Medulla oblongata (tissue), 1 donor: ENCODE results near the gene C8G.

Experiments used
- DNase-seq: peaks from one replicate; pipeline ENCODE4 v3.0.0-alpha.2; 2015; ENCODE audit errors: extremely low spot score

C8G gene

DNA sequence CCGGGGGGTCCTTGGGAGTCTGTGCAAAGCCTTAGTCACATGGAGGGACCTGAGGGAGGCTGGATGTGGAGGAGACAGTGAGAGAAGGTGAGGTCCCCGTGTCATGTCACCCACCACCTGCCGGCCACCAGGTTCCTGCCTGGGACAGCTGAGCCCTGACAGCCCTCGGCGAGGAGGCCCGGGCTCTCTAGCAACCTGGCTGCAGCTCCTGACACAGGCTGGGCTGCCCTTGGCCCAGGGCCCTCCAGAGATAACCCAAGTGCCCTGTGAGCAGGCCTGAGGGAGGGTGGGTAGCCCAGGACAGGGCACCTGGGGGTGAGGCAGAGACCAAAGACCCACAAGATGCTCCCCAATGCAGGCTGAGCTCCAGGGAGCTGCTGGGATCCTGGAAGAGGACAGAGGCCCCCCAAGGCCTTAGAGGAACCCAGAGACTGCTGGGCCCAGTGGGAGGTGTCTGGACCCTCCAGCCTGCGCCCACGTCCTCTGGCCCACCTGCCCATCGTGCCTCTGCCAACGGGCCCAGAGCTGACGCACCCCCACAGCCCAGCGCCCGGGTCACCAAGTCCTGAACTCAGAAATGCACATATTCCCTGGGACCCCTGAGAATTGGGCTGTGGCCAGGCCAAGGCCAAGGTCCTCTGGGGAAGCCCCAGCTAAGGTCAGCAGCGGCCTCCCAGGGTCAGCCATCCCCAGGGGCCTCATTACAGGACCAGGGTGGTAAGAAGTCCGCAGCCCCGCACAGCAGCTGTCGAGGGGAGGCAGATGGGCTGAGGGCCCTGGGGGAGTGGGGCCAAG, 23.5 kb downstream of the C8G start:
- DNase-seq = no peak

DNA sequence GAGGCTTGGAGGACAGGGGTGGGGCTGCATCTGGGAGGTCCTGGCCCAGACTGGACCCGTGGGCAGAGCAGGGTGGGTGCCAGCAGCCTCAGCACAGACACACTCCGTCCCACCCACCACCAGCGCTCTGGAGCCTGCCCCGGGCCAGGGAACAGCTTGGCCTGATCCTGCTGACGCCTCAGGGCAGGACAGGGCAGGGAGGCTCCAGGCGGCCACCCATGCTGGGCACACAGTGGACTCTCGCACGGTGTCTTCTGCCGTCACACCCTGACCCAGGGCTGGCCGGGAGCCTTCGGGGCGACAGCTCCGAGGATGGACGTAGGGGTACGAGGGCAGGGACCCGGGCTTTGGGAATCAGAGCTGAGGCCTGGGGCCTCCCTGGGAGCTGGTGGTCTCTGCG, 24.1 kb downstream of the C8G start:
- no peak for DNase-seq

DNA sequence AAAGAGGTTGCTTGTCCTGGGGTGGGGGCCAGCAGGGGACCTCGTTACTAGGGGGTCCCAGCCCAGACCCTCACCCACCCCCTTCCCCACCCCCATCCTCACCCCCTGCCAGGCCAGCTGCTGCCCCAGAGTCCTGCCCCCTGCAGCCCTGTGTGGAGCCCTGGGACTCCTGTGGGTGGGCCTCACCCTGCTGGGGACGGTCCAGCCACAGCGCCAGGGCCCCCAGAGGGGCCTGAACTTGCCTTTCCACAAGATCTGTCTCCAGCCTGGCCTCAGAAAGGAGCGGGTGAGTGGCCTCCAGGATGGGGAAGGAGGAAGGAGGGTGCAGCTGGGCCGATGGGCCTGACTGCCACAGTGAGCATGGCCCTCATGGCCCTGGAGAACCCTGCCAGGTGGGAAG, 24.7 kb downstream of the C8G start:
- no peak for DNase-seq

DNA sequence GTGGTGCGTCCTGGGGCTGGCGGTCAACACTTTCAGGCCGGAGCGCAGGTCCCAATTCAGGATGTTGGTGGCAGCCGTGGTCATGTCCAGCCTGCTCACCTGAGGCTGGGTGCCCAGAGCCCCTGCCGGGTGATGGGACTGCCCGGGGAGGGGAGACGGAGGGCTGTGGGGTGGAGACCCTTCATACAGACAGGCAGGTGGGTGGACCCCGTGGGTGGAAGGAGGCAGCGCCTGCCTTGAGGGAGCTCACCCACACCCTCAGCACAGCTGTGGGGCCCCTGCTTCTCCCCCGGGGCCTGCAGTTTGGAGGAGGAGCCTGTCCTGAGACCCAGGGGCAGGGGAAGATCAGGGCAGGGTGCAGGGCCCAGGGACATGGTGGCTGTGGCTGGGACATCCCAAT, 25.3 kb downstream of the C8G start:
- no peak for DNase-seq

DNA sequence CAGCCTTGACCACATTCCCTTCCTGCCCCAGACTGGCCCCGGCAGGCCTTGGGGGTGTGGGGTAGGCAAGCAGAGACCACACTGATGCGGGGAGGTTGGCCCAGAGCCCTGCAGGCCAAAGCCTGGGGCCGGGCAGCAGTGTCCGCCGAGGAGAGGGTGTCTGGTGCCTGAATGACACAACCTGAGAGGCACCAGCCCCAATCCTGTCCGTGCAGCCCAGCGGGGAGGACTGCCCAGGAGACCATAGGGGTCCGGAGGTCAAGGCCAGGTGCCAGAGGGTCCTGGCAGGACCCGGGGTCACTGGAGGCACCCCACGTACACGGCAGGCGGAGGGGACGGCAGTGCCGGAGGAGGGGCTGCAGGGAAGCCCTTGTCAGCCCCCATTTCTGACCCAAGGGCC, 26.7 kb downstream of the C8G start:
- no peak for DNase-seq

DNA sequence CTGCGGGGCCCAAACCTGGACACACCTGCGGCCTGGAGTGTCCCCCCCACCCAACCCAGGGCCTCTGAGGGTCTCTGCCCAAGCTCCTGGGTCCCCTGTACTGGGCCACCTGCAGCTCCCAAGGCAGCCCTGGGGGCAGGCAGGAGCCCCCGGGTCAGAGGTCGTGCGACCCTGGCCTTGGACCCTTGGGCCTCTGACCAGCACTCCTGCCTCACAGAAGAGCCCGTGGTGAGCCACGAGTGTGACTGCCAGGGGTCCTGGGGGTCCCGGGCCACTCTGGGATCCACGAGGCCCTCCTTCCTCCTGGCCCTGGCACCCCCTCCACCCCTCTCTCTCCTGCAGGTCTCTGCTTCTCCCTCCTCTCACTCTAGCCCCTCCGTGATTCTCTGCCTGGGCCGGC, 27.3 kb downstream of the C8G start:
- DNase-seq = no peak

DNA sequence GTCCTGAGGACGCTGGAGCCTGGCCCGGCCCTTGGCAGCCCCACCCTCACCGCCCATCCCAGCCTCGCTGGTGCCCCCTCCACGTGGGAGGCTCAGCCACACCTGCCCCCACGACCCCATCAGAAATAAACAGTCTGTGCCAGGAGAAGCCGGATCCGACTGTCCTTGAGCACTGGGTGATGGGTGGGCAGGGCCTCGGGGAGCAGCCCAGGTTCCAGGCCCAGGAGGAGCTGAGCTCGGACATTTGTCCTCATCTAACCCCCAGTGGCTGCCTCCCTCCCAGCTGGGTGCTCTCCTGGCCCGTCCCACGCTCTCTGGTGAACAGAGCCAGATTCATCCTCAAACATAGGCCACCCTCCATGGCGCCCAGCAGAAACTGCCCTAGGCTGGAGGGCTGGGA, 27.7 kb downstream of the C8G start:
- DNase-seq = no peak

DNA sequence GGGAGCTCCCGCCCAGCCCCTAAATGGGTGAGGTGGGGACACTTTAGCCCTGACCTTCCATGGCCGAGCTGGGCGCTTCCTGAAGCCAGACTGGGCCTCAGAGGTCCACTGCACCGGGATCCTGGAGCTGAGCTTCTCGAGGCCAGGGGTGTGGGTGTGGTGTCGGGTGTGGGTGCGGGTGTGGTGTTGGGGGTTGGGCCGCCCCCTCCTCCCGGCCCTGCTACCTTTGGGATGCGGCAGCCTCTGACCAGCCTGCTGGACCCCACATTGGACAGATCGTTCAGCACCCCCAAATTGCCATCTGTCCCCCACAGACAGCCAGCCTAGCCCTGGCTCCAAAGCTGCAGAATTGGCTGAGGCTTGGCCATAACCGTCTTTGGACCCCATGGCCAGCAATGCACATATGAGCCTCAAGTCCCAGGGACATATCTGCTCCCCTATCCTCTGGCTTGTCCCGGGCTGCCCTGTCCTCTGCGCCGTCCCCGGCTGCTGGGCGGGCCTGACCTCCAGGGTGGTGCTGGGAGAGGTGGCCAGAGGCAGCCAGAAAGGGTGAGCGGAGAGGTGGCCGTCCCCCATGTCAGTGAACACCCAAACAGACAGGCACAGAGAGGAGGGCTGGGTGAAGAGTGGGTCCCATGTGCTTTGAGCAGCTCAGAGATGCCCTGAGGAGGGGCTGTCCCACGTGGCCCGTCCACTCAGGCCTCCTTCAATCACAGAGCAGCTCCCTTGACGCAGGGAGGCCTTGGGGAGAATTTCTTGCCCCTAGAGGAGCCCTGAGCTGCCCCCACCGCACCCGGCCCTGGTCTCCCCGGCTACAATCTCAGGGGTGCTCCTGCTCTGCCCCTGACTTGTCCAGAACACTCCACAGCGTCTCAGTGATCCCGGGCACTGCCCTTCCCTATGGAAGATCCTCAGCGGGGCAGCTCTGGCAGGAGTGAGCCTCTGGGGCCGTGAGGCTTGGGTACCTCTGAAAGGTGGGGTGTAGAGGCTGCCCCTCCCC, 28.9 kb downstream of the C8G start:
- no peak for DNase-seq

DNA sequence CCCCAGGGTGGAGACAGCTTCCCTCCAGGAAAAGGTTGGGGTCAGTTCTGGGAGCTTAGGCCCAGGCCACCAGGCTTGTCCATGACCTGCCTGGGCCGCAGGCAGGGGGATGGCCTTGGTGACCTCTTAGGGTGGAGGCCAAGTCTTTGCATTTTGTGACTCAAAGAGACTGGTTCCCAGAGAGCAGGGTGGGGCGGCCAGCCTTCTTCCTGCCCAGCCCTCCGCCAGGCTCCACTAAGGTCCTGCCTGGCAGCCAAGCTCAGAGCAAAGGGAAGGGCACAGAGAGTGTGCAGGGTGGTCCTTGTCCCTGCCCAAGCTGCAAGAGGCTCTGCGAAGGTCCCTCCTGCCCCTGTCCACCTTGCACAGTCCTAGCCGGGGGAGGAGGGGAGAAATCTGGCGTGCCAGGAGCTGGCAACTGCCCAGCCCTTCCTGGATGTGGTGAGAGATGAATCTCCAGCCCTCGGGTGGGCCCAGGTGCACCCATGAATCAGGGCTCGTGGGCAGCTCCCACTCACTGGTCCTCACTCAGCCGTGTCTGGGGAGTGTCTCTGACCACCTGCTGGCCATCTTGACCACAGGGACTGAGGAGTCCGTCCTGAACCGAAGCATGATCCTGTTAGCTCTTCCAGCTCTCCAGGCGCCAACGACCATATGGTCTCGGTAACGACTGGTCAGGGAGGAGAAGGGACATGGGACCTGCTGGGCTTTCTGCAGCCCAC, 29.9 kb downstream of the C8G start:
- no peak for DNase-seq

DNA sequence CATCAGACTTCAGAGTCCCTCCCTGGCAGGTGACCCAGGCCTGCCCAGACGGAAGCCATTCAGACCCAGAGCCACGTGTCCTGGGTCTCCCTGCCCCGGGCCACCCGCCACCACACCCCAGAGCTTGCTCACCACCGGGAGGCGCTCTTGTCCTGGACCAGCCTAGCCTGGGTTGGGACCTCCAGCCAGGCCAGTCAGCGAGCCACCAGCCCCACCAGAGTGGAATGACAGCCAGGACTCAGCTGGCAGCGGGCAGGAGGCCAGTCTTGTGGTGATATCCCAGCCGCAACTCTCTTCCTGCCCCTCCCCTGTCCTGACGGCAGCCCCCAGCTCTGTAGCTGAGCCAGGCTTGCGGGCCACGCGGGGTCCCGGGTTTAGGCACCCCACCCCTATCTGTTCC, 30.6 kb downstream of the C8G start:
- DNase-seq = peak; percentile 84

DNA sequence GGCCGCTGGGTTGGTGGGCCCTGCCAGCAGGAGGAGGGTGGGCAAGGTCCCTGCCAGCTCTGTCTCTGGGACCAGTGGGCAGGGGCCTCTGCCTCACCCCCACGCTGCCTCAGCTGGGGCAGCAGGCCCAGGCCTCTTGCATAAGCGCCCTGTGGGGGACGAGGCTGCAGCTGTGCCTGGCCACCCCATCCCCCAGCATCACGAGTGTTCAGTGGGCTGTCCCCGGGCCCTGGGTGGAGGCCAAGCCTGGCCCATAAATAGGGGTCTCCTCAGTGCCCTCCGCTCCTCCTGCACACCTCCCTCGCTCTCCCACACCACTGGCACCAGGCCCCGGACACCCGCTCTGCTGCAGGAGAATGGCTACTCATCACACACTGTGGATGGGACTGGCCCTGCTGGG, 32.2 kb downstream of the C8G start, which contains the start of gene PTGDS:
PTGDS (plus strand) TSS at position 282 of the 400 bp plus-strand sequence; CDS start at position 357, 75 bp downstream.
- DNase-seq = peak; percentile 95

DNA sequence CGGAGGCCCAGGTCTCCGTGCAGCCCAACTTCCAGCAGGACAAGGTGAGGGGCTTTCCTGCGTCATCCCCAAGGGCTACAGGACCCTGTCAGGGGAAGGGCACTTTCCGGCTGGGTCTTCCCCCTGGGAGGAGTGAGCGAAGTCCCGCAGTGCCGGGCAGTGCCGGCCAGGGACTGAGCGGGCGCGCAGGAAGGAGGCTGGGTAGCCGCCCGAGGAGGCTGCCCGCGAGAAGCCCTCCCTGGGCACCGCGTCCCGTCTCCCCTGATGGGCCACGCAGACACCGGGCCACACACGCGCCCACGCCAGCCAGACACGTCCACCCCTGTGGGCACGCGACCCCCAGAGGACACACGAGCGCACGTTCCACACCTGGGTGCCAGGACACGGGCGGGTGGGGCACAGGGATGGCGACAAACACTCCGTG, 32.6 kb downstream of the C8G start:
- no peak for DNase-seq

DNA sequence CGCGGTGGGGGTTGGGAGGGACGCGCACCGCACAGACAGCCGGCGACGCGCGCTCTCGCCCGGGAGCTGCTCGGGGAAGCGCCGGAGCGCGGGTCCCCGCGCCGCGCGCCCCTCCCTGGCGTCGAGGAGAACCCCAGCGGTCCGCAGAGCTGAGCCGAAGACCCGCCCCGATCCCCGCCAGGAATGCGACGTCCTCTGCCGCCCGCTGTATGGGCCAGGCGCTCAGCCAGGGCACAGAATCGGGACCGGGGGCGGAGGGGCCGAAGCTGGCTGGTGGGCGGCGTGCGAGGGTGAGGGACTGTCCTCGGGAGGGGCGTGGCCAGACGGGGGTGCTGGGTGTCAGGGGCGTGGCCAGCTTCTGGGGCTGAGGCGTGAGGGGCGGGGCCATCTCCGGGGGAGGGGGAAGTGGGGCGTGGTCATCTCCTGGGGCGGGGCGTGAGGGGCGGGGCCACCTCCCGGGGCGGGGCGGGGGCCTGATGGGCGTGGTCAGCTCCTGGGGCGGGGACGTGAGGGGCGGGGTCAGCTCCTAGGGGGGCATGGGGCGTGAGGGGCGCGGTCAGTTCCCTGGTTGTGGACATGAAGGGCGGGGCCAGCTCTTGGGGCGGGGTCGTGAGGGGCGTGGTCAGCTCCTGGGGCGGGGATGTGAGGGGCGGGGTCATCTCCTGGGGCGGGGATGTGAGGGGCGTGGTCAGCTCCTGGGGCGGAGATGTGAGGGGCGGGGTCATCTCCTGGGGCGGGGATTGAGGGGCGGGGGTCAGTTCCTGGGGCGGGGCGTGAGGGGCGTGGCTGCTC, 33.2 kb downstream of the C8G start:
- peak; percentile 91 for DNase-seq

DNA sequence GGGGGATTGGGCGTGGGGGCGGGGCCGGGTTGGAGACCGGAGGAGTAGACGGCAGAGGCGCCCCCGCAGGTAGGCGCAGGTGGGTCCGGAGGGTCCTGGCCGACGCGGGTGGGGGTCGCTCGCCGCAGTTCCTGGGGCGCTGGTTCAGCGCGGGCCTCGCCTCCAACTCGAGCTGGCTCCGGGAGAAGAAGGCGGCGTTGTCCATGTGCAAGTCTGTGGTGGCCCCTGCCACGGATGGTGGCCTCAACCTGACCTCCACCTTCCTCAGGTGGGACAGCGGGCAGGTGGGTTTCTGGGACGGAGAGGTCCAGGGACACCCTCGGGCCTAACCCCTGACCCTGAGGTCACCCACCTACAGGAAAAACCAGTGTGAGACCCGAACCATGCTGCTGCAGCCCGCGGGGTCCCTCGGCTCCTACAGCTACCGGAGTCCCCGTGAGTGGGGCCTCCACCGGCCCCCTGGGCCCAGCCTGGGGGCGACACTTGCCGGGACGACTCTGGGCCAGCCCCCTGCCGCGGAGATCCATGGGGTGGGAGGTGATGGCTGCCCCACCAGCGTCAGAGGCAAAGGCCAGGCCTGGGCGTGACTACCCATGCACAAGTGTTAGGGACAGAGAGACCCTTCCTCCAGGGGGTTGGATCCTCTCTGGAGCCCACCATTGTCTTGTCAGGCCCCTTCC, 34.0 kb downstream of the C8G start:
- no peak for DNase-seq

DNA sequence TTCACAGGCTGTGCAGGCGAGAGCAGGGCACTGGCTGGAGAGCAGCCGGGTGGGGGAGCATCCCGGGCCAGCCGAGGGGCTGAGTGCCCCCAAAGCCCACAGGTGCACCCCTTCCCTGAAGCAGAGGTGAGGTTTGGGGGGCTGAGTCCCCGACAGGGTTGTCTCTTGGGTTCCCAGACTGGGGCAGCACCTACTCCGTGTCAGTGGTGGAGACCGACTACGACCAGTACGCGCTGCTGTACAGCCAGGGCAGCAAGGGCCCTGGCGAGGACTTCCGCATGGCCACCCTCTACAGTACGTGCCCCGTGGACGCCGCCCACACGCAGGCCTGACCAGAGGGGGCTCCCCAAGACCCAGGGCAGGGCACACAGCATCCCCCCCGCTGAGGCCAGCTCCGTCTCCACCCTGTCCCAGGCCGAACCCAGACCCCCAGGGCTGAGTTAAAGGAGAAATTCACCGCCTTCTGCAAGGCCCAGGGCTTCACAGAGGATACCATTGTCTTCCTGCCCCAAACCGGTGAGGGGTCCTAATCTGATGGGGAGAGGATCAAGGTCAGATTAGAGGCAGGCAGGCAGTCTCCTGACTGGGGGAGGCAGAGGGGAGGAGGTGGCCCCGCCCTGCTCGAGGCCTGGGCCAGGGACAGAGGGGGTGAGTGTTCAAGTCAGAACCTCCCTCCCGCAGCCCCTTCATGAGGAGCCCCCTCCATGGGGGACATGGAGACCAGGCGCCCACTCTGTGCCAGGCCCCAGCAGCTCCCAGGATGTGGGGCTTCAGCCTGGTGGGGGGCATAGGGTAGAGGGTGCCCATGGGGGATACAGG, 34.9 kb downstream of the C8G start:
- peak; percentile 33 for DNase-seq

DNA sequence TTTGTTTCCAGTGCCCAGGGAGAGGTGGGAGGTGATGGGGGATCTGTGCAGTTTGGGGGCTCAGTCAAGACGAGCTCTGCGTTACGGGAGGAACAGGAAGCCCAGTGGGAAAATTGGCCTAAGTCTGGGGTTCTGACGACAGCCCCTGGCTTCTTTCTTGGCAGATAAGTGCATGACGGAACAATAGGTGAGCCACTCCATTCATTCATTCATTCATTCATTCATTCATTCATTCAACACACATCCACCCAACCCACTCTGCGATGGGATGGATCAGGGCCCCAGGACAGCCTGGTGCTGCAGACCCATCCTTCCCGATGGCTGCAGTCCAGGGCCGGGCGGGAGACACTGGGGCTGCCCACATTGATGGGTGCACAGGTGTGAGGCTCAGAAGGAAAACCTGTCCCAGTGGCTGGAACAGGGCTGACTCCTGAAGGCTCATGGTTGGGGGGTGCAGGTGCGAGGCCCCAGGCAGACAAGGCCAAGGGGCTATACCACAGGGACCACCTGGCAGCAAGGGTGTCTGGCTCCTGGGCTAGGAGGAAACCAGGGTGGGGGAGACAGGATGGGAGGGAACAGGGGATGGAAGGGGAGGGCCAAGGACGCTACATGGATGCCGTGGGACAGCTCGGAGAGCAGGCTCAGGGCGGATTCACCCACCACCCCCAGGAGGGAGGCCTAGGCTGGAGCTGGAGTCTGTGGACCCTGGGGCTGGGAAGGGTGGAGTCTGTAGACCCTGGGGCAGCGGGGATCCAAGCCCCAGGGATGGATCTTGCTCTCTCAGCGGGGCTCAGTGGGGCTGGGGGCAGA, 35.8 kb downstream of the C8G start:
- peak; percentile 31 for DNase-seq

DNA sequence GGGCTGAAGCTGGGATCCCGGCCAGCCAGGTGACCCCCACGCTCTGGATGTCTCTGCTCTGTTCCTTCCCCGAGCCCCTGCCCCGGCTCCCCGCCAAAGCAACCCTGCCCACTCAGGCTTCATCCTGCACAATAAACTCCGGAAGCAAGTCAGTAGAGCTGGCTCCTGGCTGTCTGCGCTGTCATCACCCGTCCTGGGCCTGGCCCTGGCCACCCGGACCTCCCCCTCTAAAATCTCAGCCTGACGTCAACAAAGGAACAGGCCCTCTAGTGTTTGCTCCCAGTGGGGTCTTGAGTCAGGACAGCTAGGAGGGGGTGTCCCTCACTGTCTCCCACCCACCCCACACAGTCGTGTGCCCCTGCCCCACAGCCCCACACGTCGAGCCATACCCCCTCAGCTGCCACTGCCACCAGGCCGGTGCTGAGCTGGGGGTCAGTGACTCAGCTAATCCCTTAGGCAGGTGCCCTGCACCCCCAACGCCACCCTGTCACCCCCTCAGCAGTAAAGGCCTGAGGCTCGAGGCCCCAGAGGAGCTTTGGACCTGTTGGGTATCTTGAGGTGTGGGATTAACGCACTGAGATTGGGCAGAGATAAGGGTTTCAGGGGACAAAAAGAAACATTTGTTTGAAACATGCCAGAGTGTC, 36.7 kb downstream of the C8G start:
- peak; percentile 82 for DNase-seq
